Measurements from ENCODE around the gene TMTC2. TPM values are rescaled to one million over a fixed set of nuclear protein-coding genes. Genes with fewer than 3 reads are reported as not detected.

The TMTC2 gene
- total and polyA plus RNA-seq, 2 donors (not counting 1 experiment from before 2014, with no cell fraction given): 2.4 to 3.2 TPM

GRCh38 chr12:82958966-82959365 is 272.3 kb downstream of the TMTC2 start:
- Histone ChIP-seq H3K36me3 (replicated peaks in 1 of 2; ENCODE audit: control extremely low read depth in 1 of 2, control insufficient read depth in 1 of 2, extremely low read depth in 1 of 2, insufficient read depth in 2 of 2, low read length in 1 of 2) (no peaks in the 10 kb centered on the region), H3K9me3 (ENCODE audit: control extremely low read depth in 1 of 3, control insufficient read depth in 2 of 3, insufficient read depth in 1 of 3, low read length in 2 of 3) (no peaks in the 10 kb centered on the region), H2AFZ (ENCODE audit: insufficient read depth, low read depth, low read length, poor library complexity, severe bottlenecking) (no peak overlapping the region), H3K4me3 (ENCODE audit: control extremely low read depth in 1 of 5, extremely low read depth in 1 of 5, insufficient read depth in 1 of 5, low read depth in 2 of 5, low read length in 4 of 5) (no peak overlapping the region), H3K4me1 (ENCODE audit: control insufficient read depth in 2 of 2, insufficient read depth in 2 of 2, low read length in 2 of 2) (no peaks in the 10 kb centered on the region), H3K79me2 (ENCODE audit: control insufficient read depth, insufficient read depth, low read length) (no peaks in the 10 kb centered on the region), H3K4me2 (replicated peaks; ENCODE audit: low read depth, low read length, poor library complexity, severe bottlenecking) (no peak overlapping the region), H3K27ac (ENCODE audit: low read length in 2 of 2) (no peak overlapping the region), H4K20me1 (ENCODE audit: control insufficient read depth, insufficient read depth, low read length, poor library complexity, severe bottlenecking) (no peaks in the 10 kb centered on the region), H3K9ac (ENCODE audit: low read length) (no peak overlapping the region), H3K27me3 (replicated peaks in 1 of 4; ENCODE audit: control extremely low read depth in 1 of 4, control insufficient read depth in 3 of 4, insufficient read depth in 4 of 4, low read length in 3 of 4) (no peaks in the 10 kb centered on the region)
- H3K27me3 Mint-ChIP-seq: no peaks in the 10 kb centered on the region
- H3K27ac Mint-ChIP-seq: no peak overlapping the region
- intact Hi-C loops (cut with micrococcal nuclease): no loop called here
- H3K4me3 Mint-ChIP-seq: no peak overlapping the region
- DNase-seq (no peak), ATAC-seq (ENCODE audit: low read depth) (no peak)
- no peaks in the 10 kb centered on the region for H3K9me3 Mint-ChIP-seq (ENCODE audit: insufficient read depth)
- TF ChIP-seq EZH2 (IDR thresholded peaks at IDR 0.05; ENCODE audit: borderline replicate concordance, insufficient read depth, low read depth, low read length, poor library complexity, severe bottlenecking) (no peak), CTCF (IDR thresholded peaks at IDR 0.05) (no peak)
- no peaks in the 10 kb centered on the region for H3K4me1 Mint-ChIP-seq
- CTCF ChIA-PET: no interaction called here
- POLR2A ChIA-PET: no interaction called here

- ChIA-PET CTCF (no interaction called here), POLR2A (no interaction called here)
- H4K20me1 ChIP-seq (ENCODE audit: control insufficient read depth, insufficient read depth, low read length, poor library complexity, severe bottlenecking): no peaks in the 10 kb centered on the region
- no peak for TF ChIP-seq EZH2 (IDR thresholded peaks at IDR 0.05; ENCODE audit: borderline replicate concordance, insufficient read depth, low read depth, low read length, poor library complexity, severe bottlenecking)
- TF ChIP-seq CTCF (IDR thresholded peaks at IDR 0.05): no peak
- ATAC-seq (ENCODE audit: low read depth) (no peak), DNase-seq (no peak)
- H2AFZ ChIP-seq (ENCODE audit: insufficient read depth, low read depth, low read length, poor library complexity, severe bottlenecking): no peak overlapping the region
- Mint-ChIP-seq H3K4me3 (no peak overlapping the region), H3K27me3 (no peaks in the 10 kb centered on the region), H3K9me3 (ENCODE audit: insufficient read depth) (no peaks in the 10 kb centered on the region), H3K4me1 (no peaks in the 10 kb centered on the region), H3K27ac (no peak overlapping the region)
- H3K27me3 ChIP-seq (replicated peaks in 1 of 4; ENCODE audit: control extremely low read depth in 1 of 4, control insufficient read depth in 3 of 4, insufficient read depth in 4 of 4, low read length in 3 of 4): no peaks in the 10 kb centered on the region
- H3K9ac ChIP-seq (ENCODE audit: low read length): no peak overlapping the region
- H3K4me3 ChIP-seq (ENCODE audit: control extremely low read depth in 1 of 5, extremely low read depth in 1 of 5, insufficient read depth in 1 of 5, low read depth in 2 of 5, low read length in 4 of 5): no peak overlapping the region
- H3K79me2 ChIP-seq (ENCODE audit: control insufficient read depth, insufficient read depth, low read length): no peaks in the 10 kb centered on the region
- H3K4me2 ChIP-seq (replicated peaks; ENCODE audit: low read depth, low read length, poor library complexity, severe bottlenecking): no peak overlapping the region
- intact Hi-C loops (cut with micrococcal nuclease): no loop called here
- no peaks in the 10 kb centered on the region for H3K4me1 ChIP-seq (ENCODE audit: control insufficient read depth in 2 of 2, insufficient read depth in 2 of 2, low read length in 2 of 2)
- H3K36me3 ChIP-seq (replicated peaks in 1 of 2; ENCODE audit: control extremely low read depth in 1 of 2, control insufficient read depth in 1 of 2, extremely low read depth in 1 of 2, insufficient read depth in 2 of 2, low read length in 1 of 2): no peaks in the 10 kb centered on the region
- no peak overlapping the region for H3K27ac ChIP-seq (ENCODE audit: low read length in 2 of 2)
- no CpG with 5 or more reads among the region's 1 CpG for WGBS (ENCODE audit: insufficient coverage)
- no peaks in the 10 kb centered on the region for H3K9me3 ChIP-seq (ENCODE audit: control extremely low read depth in 1 of 3, control insufficient read depth in 2 of 3, insufficient read depth in 1 of 3, low read length in 2 of 3)
These were observed 273.1 kb downstream of the TMTC2 start for GRCh38 chr12:82959821-82960220.

Measured in B cell (primary cell).